Heart left ventricle (tissue), 13 donors: ENCODE measurements around the gene PELI3.

Source experiments
- POLR2A ChIP-seq, 2 donors: fragments of 450-650 bp; IDR thresholded peaks; one replicate each; pipeline ENCODE4 v1.6.1; 2017; ENCODE audit warnings: antibody characterized with exemption in 2 of 2, mild to moderate bottlenecking in 2 of 2, moderate library complexity in 2 of 2
- TF ChIP-seq, protein P1 (sequence below), 12 donors: fragments of 200-600 bp; sonication (generic) in 4 of 12; IDR thresholded peaks; one replicate each; pipeline versions ENCODE4 v1.5.0 to v1.8.0; 2018 to 2022; ENCODE audit warnings: antibody characterized with exemption in 12 of 12, mild to moderate bottlenecking in 5 of 12
- donor health status: ischemic (EF 13 %, LVEDD 7.1; RV severe dilation, severe dysfunction).
- donor health status: DM: no; HTN: yes; CAD: no.
- donor health status: DM: no; HTN: no; CAD: no.
- donor health status: ischemic (EF 25% LVEDD 6.9; RV normal size, moderate dysfunction).
- donor health status: ischemic (EF 25% LVEDD 5.7; RV mildly dilated, moderate dysfunction).
- donor health status: ischemic (EF 35%, LVEDD 5.7; RV mildly dilated, moderate dysfunction).
- donor health status: nonischemic (EF 11% LVEDD 7.7; RV severe dilation, severe dysfunction).
- donor health status: DM: yes; HTN: yes; CAD: no.
- donor health status: PGD.
- donor health status: ischemic (EF 29% LVEDD 5.4; RV normal size, mild dysfunction).
- donor health status: nonischemic (EF 23%, LVEDD 6.1; RV moderate dilation, normal function).

DNA sequence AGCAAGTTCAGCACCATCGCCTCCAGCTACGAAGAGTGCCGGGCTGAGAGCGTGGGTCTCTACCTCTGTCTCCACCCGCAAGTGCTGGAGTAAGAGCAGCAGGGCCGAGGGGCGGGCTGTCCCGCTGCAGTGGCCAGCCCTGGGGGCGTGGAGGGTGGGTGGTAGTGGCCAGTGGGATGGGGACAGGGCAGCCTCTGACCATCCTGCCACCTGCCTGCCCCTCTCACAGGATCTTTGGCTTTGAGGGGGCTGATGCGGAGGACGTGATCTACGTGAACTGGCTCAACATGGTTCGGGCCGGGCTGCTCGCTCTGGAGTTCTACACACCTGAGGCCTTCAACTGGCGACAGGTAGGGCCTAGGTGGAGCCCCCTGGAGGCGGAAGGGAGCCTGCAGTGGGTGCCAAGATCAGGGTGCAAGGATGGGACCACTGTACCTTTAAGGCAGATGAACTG, 28.7 kb downstream of the PELI3 start:
- TF ChIP-seq, protein P1, sequence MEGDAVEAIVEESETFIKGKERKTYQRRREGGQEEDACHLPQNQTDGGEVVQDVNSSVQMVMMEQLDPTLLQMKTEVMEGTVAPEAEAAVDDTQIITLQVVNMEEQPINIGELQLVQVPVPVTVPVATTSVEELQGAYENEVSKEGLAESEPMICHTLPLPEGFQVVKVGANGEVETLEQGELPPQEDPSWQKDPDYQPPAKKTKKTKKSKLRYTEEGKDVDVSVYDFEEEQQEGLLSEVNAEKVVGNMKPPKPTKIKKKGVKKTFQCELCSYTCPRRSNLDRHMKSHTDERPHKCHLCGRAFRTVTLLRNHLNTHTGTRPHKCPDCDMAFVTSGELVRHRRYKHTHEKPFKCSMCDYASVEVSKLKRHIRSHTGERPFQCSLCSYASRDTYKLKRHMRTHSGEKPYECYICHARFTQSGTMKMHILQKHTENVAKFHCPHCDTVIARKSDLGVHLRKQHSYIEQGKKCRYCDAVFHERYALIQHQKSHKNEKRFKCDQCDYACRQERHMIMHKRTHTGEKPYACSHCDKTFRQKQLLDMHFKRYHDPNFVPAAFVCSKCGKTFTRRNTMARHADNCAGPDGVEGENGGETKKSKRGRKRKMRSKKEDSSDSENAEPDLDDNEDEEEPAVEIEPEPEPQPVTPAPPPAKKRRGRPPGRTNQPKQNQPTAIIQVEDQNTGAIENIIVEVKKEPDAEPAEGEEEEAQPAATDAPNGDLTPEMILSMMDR (IDR thresholded peaks at IDR 0.05), result peak in 1 of 12 donors; percentile 11
- no peak for TF ChIP-seq POLR2A (IDR thresholded peaks at IDR 0.05)
